ENCODE data around the gene CADPS. TPM values are rescaled to one million over a fixed set of nuclear protein-coding genes. Genes with fewer than 3 reads are reported as not detected.

CADPS gene
- total and polyA plus RNA-seq, 2 experiments from 2014 or later = 2.8 to 8.1 TPM

- Histone ChIP-seq H2AFZ (no peak overlapping the region), H3K27me3 (peaks cover 12% of the 10 kb centered on the region), H3K27ac (no peak overlapping the region), H3K4me2 (no peak overlapping the region), H3K36me3 (replicated peaks; ENCODE audit: insufficient read depth, low read depth) (no peaks in the 10 kb centered on the region), H3K9me2 (replicated peaks; ENCODE audit: insufficient read depth) (no peaks in the 10 kb centered on the region), H3K79me2 (no peaks in the 10 kb centered on the region), H3K4me1 (ENCODE audit: insufficient read depth) (no peaks in the 10 kb centered on the region), H3K9me3 (ENCODE audit: low read depth) (no peaks in the 10 kb centered on the region), H3K4me3 (no peak overlapping the region), H4K20me1 (ENCODE audit: insufficient read depth, poor library complexity, severe bottlenecking) (no peaks in the 10 kb centered on the region)
- TF ChIP-seq EZH2 (IDR thresholded peaks at IDR 0.05; ENCODE audit: borderline replicate concordance) (no peak), CTCF (IDR thresholded peaks at IDR 0.05; ENCODE audit: poor library complexity) (no peak), EZH2phosphoT487 (IDR thresholded peaks at IDR 0.05; ENCODE audit: low read depth, severe bottlenecking, unreplicated experiment) (no peak)
- DNase-seq (ENCODE audit: low spot score) = no peak
- WGBS (ENCODE audit: low lambda C conversion rate, missing lambda C conversion rate) = 80% methylated on average over 1 of the region's 1 CpG
Observed at GRCh38 chr3:62669161-62669560, 206.1 kb downstream of the CADPS start.

- Histone ChIP-seq H4K20me1 (ENCODE audit: insufficient read depth, poor library complexity, severe bottlenecking) (no peaks in the 10 kb centered on the region), H3K4me1 (ENCODE audit: insufficient read depth) (no peaks in the 10 kb centered on the region), H3K4me3 (no peak overlapping the region), H3K9me2 (replicated peaks; ENCODE audit: insufficient read depth) (no peaks in the 10 kb centered on the region), H3K27ac (no peak overlapping the region), H3K36me3 (replicated peaks; ENCODE audit: insufficient read depth, low read depth) (no peaks in the 10 kb centered on the region), H3K4me2 (no peak overlapping the region), H3K27me3 (peaks cover 12% of the 10 kb centered on the region), H3K9me3 (ENCODE audit: low read depth) (no peaks in the 10 kb centered on the region), H2AFZ (no peak overlapping the region), H3K79me2 (no peaks in the 10 kb centered on the region)
- DNase-seq (ENCODE audit: low spot score) = no peak
- WGBS (ENCODE audit: low lambda C conversion rate, missing lambda C conversion rate) = 75% methylated on average over 5 of the region's 5 CpGs
- TF ChIP-seq EZH2 (IDR thresholded peaks at IDR 0.05; ENCODE audit: borderline replicate concordance) = no peak
- TF ChIP-seq EZH2phosphoT487 (IDR thresholded peaks at IDR 0.05; ENCODE audit: low read depth, severe bottlenecking, unreplicated experiment) = no peak
- no peak for TF ChIP-seq CTCF (IDR thresholded peaks at IDR 0.05; ENCODE audit: poor library complexity)
Observed at GRCh38 chr3:62667714-62668113, 207.5 kb downstream of the CADPS start.

- DNase-seq (ENCODE audit: low spot score) = peak; percentile 83
- Histone ChIP-seq H3K27me3 (peaks cover 12% of the 10 kb centered on the region), H4K20me1 (ENCODE audit: insufficient read depth, poor library complexity, severe bottlenecking) (no peaks in the 10 kb centered on the region), H3K36me3 (replicated peaks; ENCODE audit: insufficient read depth, low read depth) (no peaks in the 10 kb centered on the region), H3K9me2 (replicated peaks; ENCODE audit: insufficient read depth) (no peaks in the 10 kb centered on the region), H3K4me1 (ENCODE audit: insufficient read depth) (no peaks in the 10 kb centered on the region), H3K27ac (no peak overlapping the region), H3K4me2 (peak overlapping the region; percentile 48), H2AFZ (no peak overlapping the region), H3K4me3 (no peak overlapping the region), H3K79me2 (no peaks in the 10 kb centered on the region), H3K9me3 (ENCODE audit: low read depth) (no peaks in the 10 kb centered on the region)
- no peak for TF ChIP-seq EZH2phosphoT487 (IDR thresholded peaks at IDR 0.05; ENCODE audit: low read depth, severe bottlenecking, unreplicated experiment)
- no peak for TF ChIP-seq EZH2 (IDR thresholded peaks at IDR 0.05; ENCODE audit: borderline replicate concordance)
- TF ChIP-seq CTCF (IDR thresholded peaks at IDR 0.05; ENCODE audit: poor library complexity) = peak; percentile 86
- 19% methylated on average over 10 of the region's 10 CpGs for WGBS (ENCODE audit: low lambda C conversion rate, missing lambda C conversion rate)
Observed at GRCh38 chr3:62665627-62666437, 209.4 kb downstream of the CADPS start.

Data from hepatocyte (in vitro differentiated cells).